ENCODE results near the gene WDR91.

WDR91 gene

DNA sequence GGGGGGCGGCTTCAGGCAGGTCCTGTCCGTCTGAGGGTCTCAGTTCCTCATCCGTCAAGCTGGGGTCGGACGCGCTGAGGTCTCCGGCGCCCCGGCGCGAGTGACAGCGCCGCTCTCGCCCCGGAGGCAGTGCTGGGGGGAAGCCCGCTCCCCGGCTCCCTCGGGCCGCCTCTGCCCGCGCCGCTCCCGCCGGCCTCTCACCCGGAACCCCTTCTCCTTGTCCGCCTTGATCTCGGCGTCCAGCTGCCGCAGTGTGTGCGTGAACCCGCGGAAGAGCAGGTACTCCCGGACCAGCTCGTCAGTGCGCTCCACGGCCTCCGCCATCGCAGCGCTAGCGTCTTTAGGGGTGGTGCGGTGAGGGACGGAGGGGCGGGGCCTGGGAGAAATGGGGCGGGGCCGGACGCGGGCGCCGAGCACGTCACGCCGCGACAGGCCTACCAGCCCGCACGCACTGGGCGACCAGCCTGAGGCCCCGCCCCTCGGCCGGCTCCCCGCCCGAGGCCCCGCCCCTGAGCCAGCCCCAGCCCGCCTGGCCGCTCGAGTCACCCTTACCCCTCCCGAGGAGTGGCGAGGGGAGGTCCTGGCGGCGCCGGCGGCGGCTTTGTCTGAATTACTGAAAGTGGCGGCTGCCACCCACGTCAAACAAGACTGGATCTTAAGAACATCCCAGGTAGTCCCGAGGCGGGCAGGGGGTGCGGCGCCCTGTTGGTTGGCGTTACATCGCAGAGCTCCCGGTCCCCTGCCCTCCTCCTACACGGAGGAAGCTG, at the start of gene WDR91:
Gene WDR91 (minus strand): TSS at position 348 of the 767 bp plus-strand sequence. CDS start 24 bp downstream, at position 324.
- H3K4me1 ChIP-seq (ENCODE audit: control insufficient read depth, low read depth, low read length), result no peaks in the 10 kb centered on the region
- no peaks in the 10 kb centered on the region for H3K36me3 ChIP-seq (ENCODE audit: control insufficient read depth, low read depth, low read length)
- H3K9me3 ChIP-seq (ENCODE audit: control insufficient read depth, low read depth, low read length), result no peaks in the 10 kb centered on the region
- H3K27me3 ChIP-seq (ENCODE audit: control insufficient read depth, insufficient read depth, low read length), result peaks cover 9% of the 10 kb centered on the region
- H3K4me3 ChIP-seq (ENCODE audit: low read length), result peak within 1 kb of the TSS; percentile 66
- H3K9ac ChIP-seq (ENCODE audit: low read length), result peak within 1 kb of the TSS; percentile 61
- H3K27ac ChIP-seq (ENCODE audit: low read length), result no peak within 1 kb of the TSS

GRCh38 chr7:135260470-135260869, 49.1 kb upstream of the WDR91 start:
- no peak overlapping the region for H3K4me3 ChIP-seq (ENCODE audit: low read length)
- no peaks in the 10 kb centered on the region for H3K36me3 ChIP-seq (ENCODE audit: control insufficient read depth, low read depth, low read length)
- H3K27me3 ChIP-seq (ENCODE audit: control insufficient read depth, insufficient read depth, low read length), result no peaks in the 10 kb centered on the region
- no peaks in the 10 kb centered on the region for H3K4me1 ChIP-seq (ENCODE audit: control insufficient read depth, low read depth, low read length)
- H3K9me3 ChIP-seq (ENCODE audit: control insufficient read depth, low read depth, low read length), result no peaks in the 10 kb centered on the region
- H3K9ac ChIP-seq (ENCODE audit: low read length), result no peak overlapping the region
- no peak overlapping the region for H3K27ac ChIP-seq (ENCODE audit: low read length)

- Histone ChIP-seq H3K36me3 (ENCODE audit: control insufficient read depth, low read depth, low read length) (no peaks in the 10 kb centered on the region), H3K4me3 (ENCODE audit: low read length) (no peak overlapping the region), H3K27ac (ENCODE audit: low read length) (no peak overlapping the region), H3K4me1 (ENCODE audit: control insufficient read depth, low read depth, low read length) (no peaks in the 10 kb centered on the region), H3K9ac (ENCODE audit: low read length) (no peak overlapping the region), H3K27me3 (ENCODE audit: control insufficient read depth, insufficient read depth, low read length) (no peaks in the 10 kb centered on the region), H3K9me3 (ENCODE audit: control insufficient read depth, low read depth, low read length) (no peaks in the 10 kb centered on the region)
These were observed 48.4 kb upstream of the WDR91 start for GRCh38 chr7:135259702-135260101.

- Histone ChIP-seq H3K27ac (ENCODE audit: low read length) (no peak overlapping the region), H3K9me3 (ENCODE audit: control insufficient read depth, low read depth, low read length) (no peaks in the 10 kb centered on the region), H3K36me3 (ENCODE audit: control insufficient read depth, low read depth, low read length) (no peaks in the 10 kb centered on the region), H3K27me3 (ENCODE audit: control insufficient read depth, insufficient read depth, low read length) (no peaks in the 10 kb centered on the region), H3K9ac (ENCODE audit: low read length) (no peak overlapping the region), H3K4me3 (ENCODE audit: low read length) (no peak overlapping the region), H3K4me1 (ENCODE audit: control insufficient read depth, low read depth, low read length) (no peaks in the 10 kb centered on the region)
These were observed 47.3 kb upstream of the WDR91 start for GRCh38 chr7:135258585-135258984.

DNA sequence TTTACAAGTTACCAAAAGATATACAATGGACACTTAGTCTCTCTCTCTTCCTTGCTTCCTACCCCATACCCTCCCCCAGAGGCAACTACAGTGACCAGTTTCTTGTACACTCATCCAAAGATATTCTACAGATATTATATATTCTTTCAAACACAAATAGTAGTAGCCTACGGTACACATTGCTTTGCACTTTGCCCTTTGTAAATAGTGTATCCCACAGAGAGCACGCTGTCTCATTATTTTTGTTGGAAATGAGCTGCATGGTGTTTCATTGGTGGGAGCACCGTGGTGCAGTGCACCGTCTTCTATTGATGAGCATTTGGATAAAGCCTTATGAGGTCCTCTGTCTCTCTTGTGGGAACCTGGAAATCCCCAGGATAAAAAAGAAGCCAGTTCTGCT, 46.5 kb upstream of the WDR91 start:
- no peak overlapping the region for H3K27ac ChIP-seq (ENCODE audit: low read length)
- no peaks in the 10 kb centered on the region for H3K27me3 ChIP-seq (ENCODE audit: control insufficient read depth, insufficient read depth, low read length)
- H3K4me1 ChIP-seq (ENCODE audit: control insufficient read depth, low read depth, low read length), result no peaks in the 10 kb centered on the region
- H3K9ac ChIP-seq (ENCODE audit: low read length), result no peak overlapping the region
- H3K4me3 ChIP-seq (ENCODE audit: low read length), result no peak overlapping the region
- no peaks in the 10 kb centered on the region for H3K36me3 ChIP-seq (ENCODE audit: control insufficient read depth, low read depth, low read length)
- no peaks in the 10 kb centered on the region for H3K9me3 ChIP-seq (ENCODE audit: control insufficient read depth, low read depth, low read length)

GRCh38 chr7:135253851-135254771, 42.8 kb upstream of the WDR91 start:
- Histone ChIP-seq H3K9me3 (ENCODE audit: control insufficient read depth, low read depth, low read length) (no peaks in the 10 kb centered on the region), H3K9ac (ENCODE audit: low read length) (no peak overlapping the region), H3K4me1 (ENCODE audit: control insufficient read depth, low read depth, low read length) (no peaks in the 10 kb centered on the region), H3K27ac (ENCODE audit: low read length) (no peak overlapping the region), H3K36me3 (ENCODE audit: control insufficient read depth, low read depth, low read length) (no peaks in the 10 kb centered on the region), H3K27me3 (ENCODE audit: control insufficient read depth, insufficient read depth, low read length) (no peaks in the 10 kb centered on the region), H3K4me3 (ENCODE audit: low read length) (no peak overlapping the region)

DNA sequence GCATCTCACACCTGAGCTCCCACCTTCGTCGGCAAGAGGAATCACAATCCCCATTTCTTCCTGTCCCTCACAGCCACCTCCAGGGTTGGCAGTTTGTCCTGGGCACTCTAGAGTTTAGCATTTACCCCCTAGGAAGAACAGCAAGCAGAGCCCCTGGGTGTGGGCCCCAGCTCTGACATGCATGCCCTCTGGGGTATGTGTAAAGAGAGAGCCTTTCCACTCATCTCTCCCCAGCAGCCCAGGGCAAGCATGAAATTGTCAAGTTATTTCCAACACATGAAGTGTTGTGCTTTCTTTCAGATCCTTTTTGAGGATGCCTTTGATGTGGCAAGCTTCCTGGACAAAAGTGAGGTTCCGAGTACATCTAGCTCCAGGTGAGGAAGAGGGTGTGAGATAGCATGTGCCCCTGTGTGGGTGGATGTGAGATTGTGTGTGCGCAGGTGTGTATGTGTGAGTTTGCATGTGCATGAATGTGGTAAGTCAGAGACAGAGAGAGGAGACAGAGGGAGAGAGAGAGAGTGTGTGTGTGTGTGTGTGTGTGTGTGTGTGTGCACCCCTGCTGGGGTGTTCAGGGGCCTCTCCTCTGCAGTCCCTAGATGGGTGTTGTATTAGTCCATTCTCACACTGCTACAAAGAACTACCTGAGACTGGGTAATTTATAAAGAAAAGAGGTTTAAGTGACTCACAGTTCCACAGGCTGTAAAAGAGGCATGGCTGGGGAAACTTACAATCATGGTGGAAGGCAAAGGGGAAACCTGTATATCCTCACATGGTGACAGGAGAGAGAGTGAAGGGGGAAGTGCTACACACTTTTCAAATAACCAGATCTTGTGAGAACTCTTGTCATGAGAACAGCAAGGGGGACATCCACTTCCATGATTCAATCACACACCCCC, 40.4 kb upstream of the WDR91 start:
- Histone ChIP-seq H3K36me3 (ENCODE audit: control insufficient read depth, low read depth, low read length) (no peaks in the 10 kb centered on the region), H3K27ac (ENCODE audit: low read length) (no peak overlapping the region)

GRCh38 chr7:135248546-135248945, 37.2 kb upstream of the WDR91 start:
- no peaks in the 10 kb centered on the region for H3K9me3 ChIP-seq (ENCODE audit: control insufficient read depth, low read depth, low read length)
- H3K9ac ChIP-seq (ENCODE audit: low read length), result no peak overlapping the region
- H3K27me3 ChIP-seq (ENCODE audit: control insufficient read depth, insufficient read depth, low read length), result no peaks in the 10 kb centered on the region
- no peak overlapping the region for H3K4me3 ChIP-seq (ENCODE audit: low read length)
- no peaks in the 10 kb centered on the region for H3K36me3 ChIP-seq (ENCODE audit: control insufficient read depth, low read depth, low read length)
- H3K27ac ChIP-seq (ENCODE audit: low read length), result no peak overlapping the region
- H3K4me1 ChIP-seq (ENCODE audit: control insufficient read depth, low read depth, low read length), result no peaks in the 10 kb centered on the region

More for the DNA sequence above, 40.4 kb upstream of the WDR91 start:
- no peaks in the 10 kb centered on the region for H3K9me3 ChIP-seq (ENCODE audit: control insufficient read depth, low read depth, low read length)
- no peaks in the 10 kb centered on the region for H3K4me1 ChIP-seq (ENCODE audit: control insufficient read depth, low read depth, low read length)
- no peak overlapping the region for H3K9ac ChIP-seq (ENCODE audit: low read length)
- no peaks in the 10 kb centered on the region for H3K27me3 ChIP-seq (ENCODE audit: control insufficient read depth, insufficient read depth, low read length)
- no peak overlapping the region for H3K4me3 ChIP-seq (ENCODE audit: low read length)

DNA sequence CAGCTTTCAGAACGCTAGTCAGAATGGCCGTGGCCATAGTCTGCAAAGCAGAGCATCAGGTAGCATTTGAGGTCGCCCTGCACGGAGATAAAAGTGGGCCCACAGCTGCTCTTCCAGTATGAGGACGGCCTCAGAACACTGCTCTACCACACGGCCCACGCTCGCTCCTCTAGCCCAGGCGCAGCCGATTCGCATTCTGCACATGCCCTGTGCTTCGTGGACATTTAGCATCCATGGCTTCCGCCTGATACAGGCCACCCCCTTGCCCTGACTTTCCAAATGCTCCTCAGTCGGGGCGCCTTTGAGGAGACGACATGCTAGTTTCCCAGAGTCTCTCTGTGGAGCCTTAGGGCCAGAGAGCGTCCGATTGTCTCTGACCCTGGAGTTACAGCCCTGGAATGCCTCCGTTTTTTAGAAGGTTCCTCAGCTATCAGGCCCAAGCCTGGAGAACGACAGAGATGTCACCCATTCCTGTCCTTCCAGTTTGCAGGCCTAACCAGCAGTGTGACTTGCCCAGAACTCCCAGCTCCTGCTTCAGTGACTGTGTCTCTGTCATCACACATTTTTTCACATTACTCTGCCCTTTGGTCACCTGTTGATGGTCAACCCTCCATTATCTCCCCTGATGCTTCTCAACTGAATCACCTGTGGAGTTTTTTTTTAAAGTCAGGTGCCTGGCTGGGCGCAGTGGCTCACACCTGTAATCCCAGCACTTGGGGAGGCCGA, 36.6 kb upstream of the WDR91 start:
- H3K9me3 ChIP-seq (ENCODE audit: control insufficient read depth, low read depth, low read length), result no peaks in the 10 kb centered on the region
- no peaks in the 10 kb centered on the region for H3K36me3 ChIP-seq (ENCODE audit: control insufficient read depth, low read depth, low read length)
- no peak overlapping the region for H3K9ac ChIP-seq (ENCODE audit: low read length)
- no peak overlapping the region for H3K27ac ChIP-seq (ENCODE audit: low read length)
- H3K4me1 ChIP-seq (ENCODE audit: control insufficient read depth, low read depth, low read length), result no peaks in the 10 kb centered on the region
- H3K4me3 ChIP-seq (ENCODE audit: low read length), result no peak overlapping the region
- H3K27me3 ChIP-seq (ENCODE audit: control insufficient read depth, insufficient read depth, low read length), result no peaks in the 10 kb centered on the region

DNA sequence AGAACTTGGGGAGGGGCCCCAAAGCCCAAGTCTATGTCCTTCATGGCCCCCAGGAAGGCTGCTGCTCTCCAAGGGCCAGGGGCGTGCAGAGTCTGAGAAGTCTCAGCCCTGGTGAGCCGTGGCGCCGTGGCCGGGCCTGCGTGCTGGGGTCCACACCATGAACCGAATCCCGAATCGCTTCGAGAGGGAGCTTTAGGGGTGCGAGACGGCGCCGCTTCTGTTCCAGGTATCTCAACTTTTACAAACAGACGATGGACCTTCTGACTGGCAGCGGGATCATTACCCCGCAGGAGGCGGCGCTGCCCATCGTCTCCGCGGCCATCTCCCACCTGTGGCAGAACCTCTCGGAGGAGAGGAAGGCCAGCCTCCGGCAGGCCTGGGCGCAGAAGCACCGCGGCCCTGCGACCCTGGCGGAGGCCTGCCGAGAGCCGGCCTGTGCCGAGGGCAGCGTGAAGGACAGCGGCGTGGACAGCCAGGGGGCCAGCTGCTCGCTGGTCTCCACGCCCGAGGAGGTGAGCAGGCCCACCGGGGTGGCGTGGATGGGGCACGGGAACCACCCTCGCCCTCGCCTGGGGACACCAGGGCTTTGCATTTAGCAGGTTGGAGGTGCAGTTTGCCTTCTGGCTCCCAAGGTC, 35.0 kb upstream of the WDR91 start:
- H3K27me3 ChIP-seq (ENCODE audit: control insufficient read depth, insufficient read depth, low read length), result no peaks in the 10 kb centered on the region
- no peak overlapping the region for H3K4me3 ChIP-seq (ENCODE audit: low read length)
- H3K9ac ChIP-seq (ENCODE audit: low read length), result no peak overlapping the region
- no peak overlapping the region for H3K27ac ChIP-seq (ENCODE audit: low read length)
- H3K9me3 ChIP-seq (ENCODE audit: control insufficient read depth, low read depth, low read length), result no peaks in the 10 kb centered on the region
- no peaks in the 10 kb centered on the region for H3K4me1 ChIP-seq (ENCODE audit: control insufficient read depth, low read depth, low read length)
- H3K36me3 ChIP-seq (ENCODE audit: control insufficient read depth, low read depth, low read length), result no peaks in the 10 kb centered on the region
